ENCODE measurements around the gene ABCB9. TPM values are rescaled to one million over a fixed set of nuclear protein-coding genes. Genes with fewer than 3 reads are reported as not detected.

The ABCB9 gene
- total RNA-seq, 2 experiments from 2014 or later, result 4.3 to 4.9 TPM

DNA sequence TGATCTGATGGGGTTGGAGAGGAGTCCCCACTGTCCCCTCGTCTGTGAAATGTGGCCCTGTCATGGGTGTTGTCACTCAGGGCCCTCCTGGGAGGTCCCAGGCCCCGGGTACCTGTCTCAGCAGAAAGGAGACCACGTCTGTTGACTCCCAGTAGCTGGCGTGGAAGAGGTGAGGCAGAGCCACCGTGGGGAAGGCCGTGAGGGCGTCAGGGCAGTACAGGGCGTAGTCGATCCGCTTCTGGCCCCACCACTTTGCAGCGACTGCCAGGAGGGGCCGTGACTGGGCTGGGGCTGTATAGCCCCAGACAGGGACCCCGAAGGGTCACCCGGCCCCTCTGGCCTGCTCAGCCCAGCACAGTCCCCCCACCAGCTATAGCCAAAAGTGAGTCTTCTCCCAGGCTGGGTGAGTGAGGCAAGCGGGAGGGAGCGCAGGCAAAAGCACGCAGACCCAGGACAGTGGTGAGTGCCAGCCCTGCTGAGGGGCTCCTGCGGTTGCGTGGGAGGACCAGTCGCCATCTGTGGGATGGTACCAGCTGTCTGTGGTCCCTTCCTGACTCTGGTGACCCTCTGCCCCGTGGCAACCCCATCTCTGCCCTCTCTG is 22.4 kb upstream of the ABCB9 start:
- Mint-ChIP-seq H3K36me3 (ENCODE audit: low read depth) (peaks cover 9% of the 10 kb centered on the region), H3K27ac (peak overlapping the region; percentile 16), H3K27me3 (no peaks in the 10 kb centered on the region), H3K4me3 (no peak overlapping the region), H3K9me3 (no peaks in the 10 kb centered on the region), H3K4me1 (ENCODE audit: low read depth) (peaks cover 18% of the 10 kb centered on the region)
- no peak for ATAC-seq
- intact Hi-C loops (cut with micrococcal nuclease), result no loop called here
- DNase-seq, result no peak
- POLR2A ChIA-PET, result interaction anchor here (0.6 to 2.4 kb wide), 3 partner anchors 12 to 162 kb away, joined by 3 to 9 read pairs (median 4); partner anchors contain the start of genes OGFOD2 and PITPNM2
- CTCF ChIA-PET, result no interaction called here
- TF ChIP-seq, protein P1, sequence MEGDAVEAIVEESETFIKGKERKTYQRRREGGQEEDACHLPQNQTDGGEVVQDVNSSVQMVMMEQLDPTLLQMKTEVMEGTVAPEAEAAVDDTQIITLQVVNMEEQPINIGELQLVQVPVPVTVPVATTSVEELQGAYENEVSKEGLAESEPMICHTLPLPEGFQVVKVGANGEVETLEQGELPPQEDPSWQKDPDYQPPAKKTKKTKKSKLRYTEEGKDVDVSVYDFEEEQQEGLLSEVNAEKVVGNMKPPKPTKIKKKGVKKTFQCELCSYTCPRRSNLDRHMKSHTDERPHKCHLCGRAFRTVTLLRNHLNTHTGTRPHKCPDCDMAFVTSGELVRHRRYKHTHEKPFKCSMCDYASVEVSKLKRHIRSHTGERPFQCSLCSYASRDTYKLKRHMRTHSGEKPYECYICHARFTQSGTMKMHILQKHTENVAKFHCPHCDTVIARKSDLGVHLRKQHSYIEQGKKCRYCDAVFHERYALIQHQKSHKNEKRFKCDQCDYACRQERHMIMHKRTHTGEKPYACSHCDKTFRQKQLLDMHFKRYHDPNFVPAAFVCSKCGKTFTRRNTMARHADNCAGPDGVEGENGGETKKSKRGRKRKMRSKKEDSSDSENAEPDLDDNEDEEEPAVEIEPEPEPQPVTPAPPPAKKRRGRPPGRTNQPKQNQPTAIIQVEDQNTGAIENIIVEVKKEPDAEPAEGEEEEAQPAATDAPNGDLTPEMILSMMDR (IDR thresholded peaks at IDR 0.05), result no peak

DNA sequence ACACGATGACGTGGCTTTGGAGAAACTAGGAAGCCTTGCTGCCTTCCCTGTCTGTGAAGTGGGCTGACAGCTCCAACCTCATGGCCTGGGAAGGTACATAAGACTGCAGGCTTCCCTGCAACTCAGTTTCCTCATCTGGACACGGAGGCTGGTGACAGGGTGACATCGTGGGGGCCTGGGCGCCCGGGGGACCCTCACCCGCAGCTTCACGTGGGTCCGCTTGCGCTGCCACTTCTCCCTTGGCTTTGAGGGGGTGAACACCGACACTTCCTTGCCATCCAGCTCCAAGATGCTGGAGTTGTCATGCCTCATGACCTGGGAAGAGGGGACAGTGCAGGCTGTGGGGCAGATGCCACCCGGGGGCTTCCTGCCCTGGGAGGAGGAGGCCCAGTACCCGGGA is 21.8 kb upstream of the ABCB9 start:
- ATAC-seq, result no peak
- intact Hi-C loops (cut with micrococcal nuclease), result no loop called here
- CTCF ChIA-PET, result no interaction called here

DNA sequence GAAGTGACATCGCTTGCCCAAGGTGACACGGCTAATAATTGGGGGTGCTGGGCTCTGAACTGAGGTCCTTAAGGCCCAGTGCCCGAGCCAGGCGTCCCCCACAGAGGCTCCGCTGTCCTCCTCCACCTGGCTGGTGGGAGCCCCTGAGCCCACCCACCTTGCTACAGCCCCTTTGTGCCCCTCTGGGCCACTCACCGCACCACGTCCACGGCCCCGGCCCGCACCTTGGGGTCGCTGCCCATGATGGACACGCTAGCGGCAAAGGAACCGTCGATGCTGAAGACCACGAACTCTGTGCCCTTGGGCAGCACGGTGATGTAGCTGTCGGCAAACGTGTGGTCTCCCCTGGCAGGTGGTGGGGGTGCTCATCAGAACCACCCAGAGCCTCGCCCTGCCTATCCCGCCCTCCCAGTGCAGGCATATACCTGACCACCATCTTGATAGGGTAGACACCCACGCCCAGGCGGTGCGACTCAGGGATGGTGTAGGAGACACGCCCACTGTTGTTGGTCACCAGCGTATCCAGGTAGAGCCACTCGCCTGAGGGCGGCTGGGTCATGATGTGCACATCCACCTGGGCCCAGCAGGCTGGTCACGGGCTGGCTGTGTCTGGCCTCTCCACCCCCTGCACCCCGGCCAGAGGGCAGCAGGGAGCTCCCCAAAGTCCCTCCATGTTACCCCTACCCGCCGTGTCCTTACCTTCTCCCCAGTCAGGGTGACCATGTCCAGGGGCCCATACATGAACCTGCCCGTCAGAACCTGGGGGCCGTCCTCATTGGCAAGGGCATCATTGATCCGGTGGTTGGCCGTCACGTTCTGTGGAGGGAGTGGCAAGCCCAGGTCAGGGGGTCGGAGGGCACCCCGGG is 21.1 kb upstream of the ABCB9 start:
- ChIA-PET POLR2A (interaction anchor here (0.7 kb wide), 1 partner anchor 18 kb away, joined by 3 read pairs; no protein-coding TSS in a partner anchor), CTCF (no interaction called here)
- H3K27me3 Mint-ChIP-seq, result no peaks in the 10 kb centered on the region

More for the DNA sequence above, 21.8 kb upstream of the ABCB9 start:
- Mint-ChIP-seq H3K27me3 (no peaks in the 10 kb centered on the region), H3K9me3 (no peaks in the 10 kb centered on the region), H3K27ac (no peak overlapping the region), H3K4me1 (ENCODE audit: low read depth) (peaks cover 18% of the 10 kb centered on the region), H3K4me3 (no peak overlapping the region), H3K36me3 (ENCODE audit: low read depth) (peaks cover 9% of the 10 kb centered on the region)
- POLR2A ChIA-PET, result interaction anchor here (0.7 kb wide), 1 partner anchor 18 kb away, joined by 3 read pairs; no protein-coding TSS in a partner anchor
- TF ChIP-seq, protein P1 (IDR thresholded peaks at IDR 0.05), result no peak
- DNase-seq, result no peak

DNA sequence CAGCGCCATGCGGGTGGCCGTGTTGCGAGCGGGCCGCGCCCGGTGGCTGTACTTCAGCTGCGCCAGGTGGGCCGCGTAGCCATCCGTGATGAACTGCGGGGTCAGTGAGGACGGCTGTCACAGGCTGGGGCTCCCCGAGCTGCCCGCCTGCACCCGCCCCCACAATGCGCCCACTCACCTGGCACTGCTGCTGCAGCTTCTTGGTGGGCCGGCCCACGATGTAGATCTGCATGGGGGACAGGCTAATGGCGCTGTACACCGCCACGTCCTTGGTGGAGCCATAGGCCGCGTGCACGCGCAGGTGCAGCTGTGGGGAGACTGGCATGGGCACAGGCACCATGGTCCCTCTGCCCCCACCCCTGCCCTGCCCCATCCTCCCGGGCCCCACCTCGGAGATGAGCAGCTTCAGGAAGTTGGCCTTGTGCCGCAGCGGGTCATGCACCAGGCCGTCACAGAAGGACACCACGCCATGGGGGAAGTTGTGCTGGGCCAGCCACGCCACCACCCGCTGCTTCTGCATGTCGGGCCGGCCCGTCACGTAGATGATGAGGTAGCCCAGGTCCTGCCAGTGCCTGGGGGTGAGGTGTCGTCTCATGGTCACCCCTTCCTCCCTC is 20.1 kb upstream of the ABCB9 start:
- intact Hi-C loops (cut with micrococcal nuclease), result no loop called here
- Mint-ChIP-seq H3K27ac (no peak overlapping the region), H3K36me3 (ENCODE audit: low read depth) (peaks cover 20% of the 10 kb centered on the region), H3K9me3 (no peaks in the 10 kb centered on the region), H3K4me1 (ENCODE audit: low read depth) (peaks cover 30% of the 10 kb centered on the region), H3K4me3 (no peak overlapping the region), H3K27me3 (no peaks in the 10 kb centered on the region)
- DNase-seq (no peak), ATAC-seq (no peak)
- TF ChIP-seq, protein P1 (IDR thresholded peaks at IDR 0.05), result no peak
- ChIA-PET POLR2A (no interaction called here), CTCF (no interaction called here)

More for the DNA sequence above, 21.1 kb upstream of the ABCB9 start:
- Mint-ChIP-seq H3K9me3 (no peaks in the 10 kb centered on the region), H3K36me3 (ENCODE audit: low read depth) (peaks cover 10% of the 10 kb centered on the region), H3K4me1 (ENCODE audit: low read depth) (peaks cover 22% of the 10 kb centered on the region), H3K27ac (no peak overlapping the region), H3K4me3 (no peak overlapping the region)
- DNase-seq (no peak), ATAC-seq (no peak)
- TF ChIP-seq, protein P1 (IDR thresholded peaks at IDR 0.05), result no peak
- intact Hi-C loops (cut with micrococcal nuclease), result no loop called here
